ENCODE data around the gene TNFRSF19.

DNA sequence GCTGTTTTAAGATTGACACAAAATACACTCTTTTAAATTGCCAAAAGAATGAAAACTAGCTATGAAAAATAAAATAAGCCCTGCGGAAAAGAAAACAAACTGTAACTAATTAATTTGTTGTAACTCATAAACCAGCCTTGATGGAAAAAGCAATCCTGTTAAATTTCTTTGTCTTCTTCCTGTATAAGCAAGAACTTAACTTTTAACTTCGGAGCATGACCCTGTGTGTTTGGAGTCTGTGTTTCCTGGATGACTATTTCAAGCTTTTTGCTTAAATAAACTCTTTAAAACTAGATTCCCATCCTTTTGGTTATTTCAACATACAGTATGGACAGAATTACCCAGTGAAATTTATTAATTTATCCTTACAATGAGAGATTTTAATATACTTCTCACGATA, 122.6 kb downstream of the TNFRSF19 start:
- TF ChIP-seq, protein P1, sequence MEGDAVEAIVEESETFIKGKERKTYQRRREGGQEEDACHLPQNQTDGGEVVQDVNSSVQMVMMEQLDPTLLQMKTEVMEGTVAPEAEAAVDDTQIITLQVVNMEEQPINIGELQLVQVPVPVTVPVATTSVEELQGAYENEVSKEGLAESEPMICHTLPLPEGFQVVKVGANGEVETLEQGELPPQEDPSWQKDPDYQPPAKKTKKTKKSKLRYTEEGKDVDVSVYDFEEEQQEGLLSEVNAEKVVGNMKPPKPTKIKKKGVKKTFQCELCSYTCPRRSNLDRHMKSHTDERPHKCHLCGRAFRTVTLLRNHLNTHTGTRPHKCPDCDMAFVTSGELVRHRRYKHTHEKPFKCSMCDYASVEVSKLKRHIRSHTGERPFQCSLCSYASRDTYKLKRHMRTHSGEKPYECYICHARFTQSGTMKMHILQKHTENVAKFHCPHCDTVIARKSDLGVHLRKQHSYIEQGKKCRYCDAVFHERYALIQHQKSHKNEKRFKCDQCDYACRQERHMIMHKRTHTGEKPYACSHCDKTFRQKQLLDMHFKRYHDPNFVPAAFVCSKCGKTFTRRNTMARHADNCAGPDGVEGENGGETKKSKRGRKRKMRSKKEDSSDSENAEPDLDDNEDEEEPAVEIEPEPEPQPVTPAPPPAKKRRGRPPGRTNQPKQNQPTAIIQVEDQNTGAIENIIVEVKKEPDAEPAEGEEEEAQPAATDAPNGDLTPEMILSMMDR (IDR thresholded peaks at IDR 0.05) = no peak
- no peak for TF ChIP-seq POLR2AphosphoS5 (IDR thresholded peaks at IDR 0.05)
- no peak for TF ChIP-seq EP300 (IDR thresholded peaks at IDR 0.05)
- TF ChIP-seq POLR2A (IDR thresholded peaks at IDR 0.05) = no peak

Data from stomach (tissue), 4 donors.